GM23338 (cell line): ENCODE data around the gene ACBD4. TPM values are rescaled to one million over a fixed set of nuclear protein-coding genes. Genes with fewer than 3 reads are reported as not detected.

Experiments
- ATAC-seq: fragments of 200-7000 bp; cut with Tn5 transposase; 3 replicates; pipeline ENCODE4 v1.9.1; 2020
- DNase-seq: peaks from one replicate; pipeline ENCODE4 v3.0.0-alpha.2; 2015; ENCODE audit warnings: low spot score
- H2AFZ ChIP-seq: fragments of 200-600 bp; sonication (generic); 2 replicates; pipeline ENCODE4 v1.8.0; 2016; ENCODE audit warnings: antibody characterized with exemption, mild to moderate bottlenecking, moderate library complexity
- H3F3A ChIP-seq: fragments of 200-600 bp; sonication (generic); replicated peaks from 2 replicates; pipeline ENCODE4 v1.8.0; 2017; ENCODE audit warnings: antibody characterized with exemption, mixed run types, low read depth
- H3K27ac ChIP-seq: fragments of 200-600 bp; sonication (generic); 2 replicates; pipeline ENCODE4 v1.6.1; 2016; ENCODE audit warnings: low read depth
- H3K27me3 ChIP-seq: fragments of 200-600 bp; sonication (generic); 2 replicates; pipeline ENCODE4 v1.8.0; 2016; ENCODE audit warnings: mild to moderate bottlenecking, mixed run types, moderate library complexity; ENCODE audit not compliant: insufficient read depth
- H3K36me3 ChIP-seq: fragments of 200-600 bp; sonication (generic); 2 replicates; pipeline ENCODE4 v1.8.0; 2016; ENCODE audit warnings: mild to moderate bottlenecking; ENCODE audit not compliant: insufficient read depth
- H3K4me1 ChIP-seq: fragments of 200-600 bp; sonication (generic); 2 replicates; pipeline ENCODE4 v1.8.0; 2016; ENCODE audit warnings: mild to moderate bottlenecking, moderate library complexity; ENCODE audit not compliant: insufficient read depth
- H3K4me2 ChIP-seq: fragments of 200-600 bp; sonication (generic); 2 replicates; pipeline ENCODE4 v1.7.1; 2017; ENCODE audit warnings: mixed run types
- H3K4me3 ChIP-seq: fragments of 200-600 bp; sonication (generic); 2 replicates; pipeline ENCODE4 v1.6.1; 2016; ENCODE audit warnings: mixed run types
- H3K79me2 ChIP-seq: fragments of 200-600 bp; sonication (generic); replicated peaks from 2 replicates; pipeline ENCODE4 v1.8.0; 2017; ENCODE audit warnings: mild to moderate bottlenecking; ENCODE audit not compliant: insufficient read depth
- H3K9me2 ChIP-seq: fragments of 200-600 bp; sonication (generic); 2 replicates; pipeline ENCODE4 v1.8.0; 2017; ENCODE audit not compliant: insufficient read depth
- H4K20me1 ChIP-seq: fragments of 200-600 bp; sonication (generic); replicated peaks from 2 replicates; pipeline ENCODE4 v1.8.0; 2017; ENCODE audit warnings: mild to moderate bottlenecking; ENCODE audit not compliant: insufficient read depth
- H3K27ac Mint-ChIP-seq: 2 replicates; pipeline ENCODE4 v1.8.0; 2020; ENCODE audit warnings: inconsistent platforms, mild to moderate bottlenecking, moderate library complexity, mixed read lengths
- H3K27me3 Mint-ChIP-seq: 3 replicates; pipeline ENCODE4 v1.8.0; 2022; ENCODE audit warnings: low read depth, mild to moderate bottlenecking, moderate library complexity, mixed read lengths, inconsistent platforms; ENCODE audit not compliant: insufficient read depth, poor library complexity
- H3K36me3 Mint-ChIP-seq: 3 replicates; pipeline ENCODE4 v1.8.0; 2021; ENCODE audit warnings: low read depth, mild to moderate bottlenecking, inconsistent platforms, moderate library complexity, mixed read lengths
- H3K4me1 Mint-ChIP-seq: 3 replicates; pipeline ENCODE4 v1.8.0; 2020; ENCODE audit warnings: mild to moderate bottlenecking, inconsistent platforms, mixed read lengths
- H3K4me3 Mint-ChIP-seq: 3 replicates; pipeline ENCODE4 v1.8.0; 2021; ENCODE audit warnings: moderate library complexity, mild to moderate bottlenecking, inconsistent platforms, mixed read lengths
- H3K9me3 Mint-ChIP-seq: 3 replicates; pipeline ENCODE4 v1.8.0; 2020; ENCODE audit warnings: moderate library complexity, mild to moderate bottlenecking, inconsistent platforms, mixed read lengths
- CREB1 ChIP-seq: fragments of 250-450 bp; sonication (Bioruptor Pico); IDR thresholded peaks from 2 replicates; pipeline ENCODE4 v1.5.0; 2020; ENCODE audit warnings: low read depth, mild to moderate bottlenecking, moderate library complexity
- EZH2 ChIP-seq: fragments of 200-600 bp; sonication (generic); IDR thresholded peaks from one replicate; pipeline ENCODE4 v1.8.0; 2017; ENCODE audit warnings: antibody characterized with exemption, mild to moderate bottlenecking, low read depth; ENCODE audit not compliant: unreplicated experiment
- EZH2phosphoT487 ChIP-seq: fragments of 200-600 bp; sonication (generic); IDR thresholded peaks from one replicate; pipeline ENCODE4 v1.8.1; 2018; ENCODE audit warnings: antibody characterized with exemption; ENCODE audit not compliant: unreplicated experiment
- NANOG ChIP-seq: IDR thresholded peaks from 2 replicates; pipeline ENCODE4 v1.6.1; 2016; ENCODE audit warnings: antibody characterized with exemption, borderline replicate concordance
- POLR2AphosphoS5 ChIP-seq: IDR thresholded peaks from 2 replicates; pipeline ENCODE4 v1.6.1; 2016; ENCODE audit warnings: antibody characterized with exemption, low read depth
- STAT1 ChIP-seq: IDR thresholded peaks from one replicate; pipeline ENCODE4 v1.6.1; 2016; ENCODE audit warnings: antibody characterized with exemption; ENCODE audit not compliant: unreplicated experiment
- ZNF114 ChIP-seq: fragments of 250-450 bp; sonication (Bioruptor Pico); IDR thresholded peaks from 2 replicates; pipeline ENCODE4 v1.5.0; 2020; ENCODE audit warnings: mild to moderate bottlenecking, moderate library complexity
- polyA plus RNA-seq: library from polyadenylated mRNA; unstranded; fragments of >200 nt; fragmentation: Nextera tagmentation; extraction: Ambion mirVana; gene quantifications from 2 replicates; pipeline ENCODE4 v1.2.1, GENCODE V29; 2016
- total RNA-seq: library from RNA; depleted of rRNA; stranded (reverse); fragments of >200 nt; shearing (Covaris generic); gene quantifications from 2 replicates; pipeline ENCODE4 v1.2.3, GENCODE V29; 2014
- TF ChIP-seq, protein P1 (sequence below): IDR thresholded peaks from one replicate; pipeline ENCODE4 v1.6.1; 2018; ENCODE audit warnings: antibody characterized with exemption; ENCODE audit not compliant: unreplicated experiment
- TF ChIP-seq, protein P2 (sequence below): IDR thresholded peaks from 2 replicates; pipeline ENCODE4 v1.6.1; 2016; ENCODE audit warnings: antibody characterized with exemption
- TF ChIP-seq, protein P3 (sequence below), 2 experiments: fragments of 200-600 bp in 1 of 2; sonication (generic) in 1 of 2; conservative IDR thresholded peaks; 2 replicates each; pipeline versions ENCODE4 v1.5.1 to v1.6.1; 2016 to 2017; ENCODE audit warnings: antibody characterized with exemption in 2 of 2, low read depth in 2 of 2, mild to moderate bottlenecking in 2 of 2, moderate library complexity in 1 of 2
- TF ChIP-seq, protein P4 (sequence below): fragments of 250-450 bp; sonication (Bioruptor Pico); IDR thresholded peaks from 2 replicates; pipeline ENCODE4 v1.5.0; 2020; ENCODE audit warnings: mild to moderate bottlenecking, moderate library complexity

ACBD4 gene
- total and polyA plus RNA-seq, 2 experiments from 2014 or later = 4.5 to 6.7 TPM

DNA sequence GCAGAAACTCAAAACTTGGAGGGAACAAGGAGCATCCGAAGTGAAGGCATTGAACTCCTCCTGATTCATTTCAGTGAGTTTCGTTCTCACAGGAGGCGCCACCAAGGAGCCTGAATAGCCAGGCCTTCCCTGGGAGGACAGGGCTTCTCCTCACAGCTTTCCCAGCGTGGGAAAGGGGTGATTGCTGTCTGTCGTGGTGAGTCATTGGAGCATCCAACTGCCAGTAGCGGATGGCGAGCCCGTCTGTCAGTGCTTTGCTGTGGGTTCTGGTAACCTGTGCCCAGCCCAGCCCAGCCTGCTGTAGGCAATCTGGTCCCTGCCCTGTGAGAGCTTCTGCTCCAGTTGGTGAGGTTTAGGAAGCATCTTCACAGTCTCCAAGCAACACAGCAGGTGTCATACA lies 31.5 kb upstream of the ACBD4 start:
- H3K27ac Mint-ChIP-seq = no peak overlapping the region
- peaks cover 14% of the 10 kb centered on the region for H4K20me1 ChIP-seq

More for the DNA sequence above, 31.5 kb upstream of the ACBD4 start:
- H3K36me3 Mint-ChIP-seq = peaks cover 84% of the 10 kb centered on the region
- H3K4me3 ChIP-seq = no peak overlapping the region
- peaks cover 8% of the 10 kb centered on the region for H3F3A ChIP-seq
- no peak overlapping the region for H3K27ac ChIP-seq
- TF ChIP-seq CREB1 (CRISPR knock-in tag) (no peak), POLR2AphosphoS5 (no peak), ZNF114 (no peak), STAT1 (no peak), EZH2 (no peak), NANOG (no peak), EZH2phosphoT487 (no peak)
- TF ChIP-seq, protein P1, sequence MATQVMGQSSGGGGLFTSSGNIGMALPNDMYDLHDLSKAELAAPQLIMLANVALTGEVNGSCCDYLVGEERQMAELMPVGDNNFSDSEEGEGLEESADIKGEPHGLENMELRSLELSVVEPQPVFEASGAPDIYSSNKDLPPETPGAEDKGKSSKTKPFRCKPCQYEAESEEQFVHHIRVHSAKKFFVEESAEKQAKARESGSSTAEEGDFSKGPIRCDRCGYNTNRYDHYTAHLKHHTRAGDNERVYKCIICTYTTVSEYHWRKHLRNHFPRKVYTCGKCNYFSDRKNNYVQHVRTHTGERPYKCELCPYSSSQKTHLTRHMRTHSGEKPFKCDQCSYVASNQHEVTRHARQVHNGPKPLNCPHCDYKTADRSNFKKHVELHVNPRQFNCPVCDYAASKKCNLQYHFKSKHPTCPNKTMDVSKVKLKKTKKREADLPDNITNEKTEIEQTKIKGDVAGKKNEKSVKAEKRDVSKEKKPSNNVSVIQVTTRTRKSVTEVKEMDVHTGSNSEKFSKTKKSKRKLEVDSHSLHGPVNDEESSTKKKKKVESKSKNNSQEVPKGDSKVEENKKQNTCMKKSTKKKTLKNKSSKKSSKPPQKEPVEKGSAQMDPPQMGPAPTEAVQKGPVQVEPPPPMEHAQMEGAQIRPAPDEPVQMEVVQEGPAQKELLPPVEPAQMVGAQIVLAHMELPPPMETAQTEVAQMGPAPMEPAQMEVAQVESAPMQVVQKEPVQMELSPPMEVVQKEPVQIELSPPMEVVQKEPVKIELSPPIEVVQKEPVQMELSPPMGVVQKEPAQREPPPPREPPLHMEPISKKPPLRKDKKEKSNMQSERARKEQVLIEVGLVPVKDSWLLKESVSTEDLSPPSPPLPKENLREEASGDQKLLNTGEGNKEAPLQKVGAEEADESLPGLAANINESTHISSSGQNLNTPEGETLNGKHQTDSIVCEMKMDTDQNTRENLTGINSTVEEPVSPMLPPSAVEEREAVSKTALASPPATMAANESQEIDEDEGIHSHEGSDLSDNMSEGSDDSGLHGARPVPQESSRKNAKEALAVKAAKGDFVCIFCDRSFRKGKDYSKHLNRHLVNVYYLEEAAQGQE = no peak
- TF ChIP-seq, protein P2, sequence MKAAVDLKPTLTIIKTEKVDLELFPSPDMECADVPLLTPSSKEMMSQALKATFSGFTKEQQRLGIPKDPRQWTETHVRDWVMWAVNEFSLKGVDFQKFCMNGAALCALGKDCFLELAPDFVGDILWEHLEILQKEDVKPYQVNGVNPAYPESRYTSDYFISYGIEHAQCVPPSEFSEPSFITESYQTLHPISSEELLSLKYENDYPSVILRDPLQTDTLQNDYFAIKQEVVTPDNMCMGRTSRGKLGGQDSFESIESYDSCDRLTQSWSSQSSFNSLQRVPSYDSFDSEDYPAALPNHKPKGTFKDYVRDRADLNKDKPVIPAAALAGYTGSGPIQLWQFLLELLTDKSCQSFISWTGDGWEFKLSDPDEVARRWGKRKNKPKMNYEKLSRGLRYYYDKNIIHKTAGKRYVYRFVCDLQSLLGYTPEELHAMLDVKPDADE = no peak
- TF ChIP-seq, protein P3, sequence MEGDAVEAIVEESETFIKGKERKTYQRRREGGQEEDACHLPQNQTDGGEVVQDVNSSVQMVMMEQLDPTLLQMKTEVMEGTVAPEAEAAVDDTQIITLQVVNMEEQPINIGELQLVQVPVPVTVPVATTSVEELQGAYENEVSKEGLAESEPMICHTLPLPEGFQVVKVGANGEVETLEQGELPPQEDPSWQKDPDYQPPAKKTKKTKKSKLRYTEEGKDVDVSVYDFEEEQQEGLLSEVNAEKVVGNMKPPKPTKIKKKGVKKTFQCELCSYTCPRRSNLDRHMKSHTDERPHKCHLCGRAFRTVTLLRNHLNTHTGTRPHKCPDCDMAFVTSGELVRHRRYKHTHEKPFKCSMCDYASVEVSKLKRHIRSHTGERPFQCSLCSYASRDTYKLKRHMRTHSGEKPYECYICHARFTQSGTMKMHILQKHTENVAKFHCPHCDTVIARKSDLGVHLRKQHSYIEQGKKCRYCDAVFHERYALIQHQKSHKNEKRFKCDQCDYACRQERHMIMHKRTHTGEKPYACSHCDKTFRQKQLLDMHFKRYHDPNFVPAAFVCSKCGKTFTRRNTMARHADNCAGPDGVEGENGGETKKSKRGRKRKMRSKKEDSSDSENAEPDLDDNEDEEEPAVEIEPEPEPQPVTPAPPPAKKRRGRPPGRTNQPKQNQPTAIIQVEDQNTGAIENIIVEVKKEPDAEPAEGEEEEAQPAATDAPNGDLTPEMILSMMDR (conservative IDR thresholded peaks at IDR 0.05; ENCODE audit: low read depth in 2 of 2) = no peak
- TF ChIP-seq, protein P4, sequence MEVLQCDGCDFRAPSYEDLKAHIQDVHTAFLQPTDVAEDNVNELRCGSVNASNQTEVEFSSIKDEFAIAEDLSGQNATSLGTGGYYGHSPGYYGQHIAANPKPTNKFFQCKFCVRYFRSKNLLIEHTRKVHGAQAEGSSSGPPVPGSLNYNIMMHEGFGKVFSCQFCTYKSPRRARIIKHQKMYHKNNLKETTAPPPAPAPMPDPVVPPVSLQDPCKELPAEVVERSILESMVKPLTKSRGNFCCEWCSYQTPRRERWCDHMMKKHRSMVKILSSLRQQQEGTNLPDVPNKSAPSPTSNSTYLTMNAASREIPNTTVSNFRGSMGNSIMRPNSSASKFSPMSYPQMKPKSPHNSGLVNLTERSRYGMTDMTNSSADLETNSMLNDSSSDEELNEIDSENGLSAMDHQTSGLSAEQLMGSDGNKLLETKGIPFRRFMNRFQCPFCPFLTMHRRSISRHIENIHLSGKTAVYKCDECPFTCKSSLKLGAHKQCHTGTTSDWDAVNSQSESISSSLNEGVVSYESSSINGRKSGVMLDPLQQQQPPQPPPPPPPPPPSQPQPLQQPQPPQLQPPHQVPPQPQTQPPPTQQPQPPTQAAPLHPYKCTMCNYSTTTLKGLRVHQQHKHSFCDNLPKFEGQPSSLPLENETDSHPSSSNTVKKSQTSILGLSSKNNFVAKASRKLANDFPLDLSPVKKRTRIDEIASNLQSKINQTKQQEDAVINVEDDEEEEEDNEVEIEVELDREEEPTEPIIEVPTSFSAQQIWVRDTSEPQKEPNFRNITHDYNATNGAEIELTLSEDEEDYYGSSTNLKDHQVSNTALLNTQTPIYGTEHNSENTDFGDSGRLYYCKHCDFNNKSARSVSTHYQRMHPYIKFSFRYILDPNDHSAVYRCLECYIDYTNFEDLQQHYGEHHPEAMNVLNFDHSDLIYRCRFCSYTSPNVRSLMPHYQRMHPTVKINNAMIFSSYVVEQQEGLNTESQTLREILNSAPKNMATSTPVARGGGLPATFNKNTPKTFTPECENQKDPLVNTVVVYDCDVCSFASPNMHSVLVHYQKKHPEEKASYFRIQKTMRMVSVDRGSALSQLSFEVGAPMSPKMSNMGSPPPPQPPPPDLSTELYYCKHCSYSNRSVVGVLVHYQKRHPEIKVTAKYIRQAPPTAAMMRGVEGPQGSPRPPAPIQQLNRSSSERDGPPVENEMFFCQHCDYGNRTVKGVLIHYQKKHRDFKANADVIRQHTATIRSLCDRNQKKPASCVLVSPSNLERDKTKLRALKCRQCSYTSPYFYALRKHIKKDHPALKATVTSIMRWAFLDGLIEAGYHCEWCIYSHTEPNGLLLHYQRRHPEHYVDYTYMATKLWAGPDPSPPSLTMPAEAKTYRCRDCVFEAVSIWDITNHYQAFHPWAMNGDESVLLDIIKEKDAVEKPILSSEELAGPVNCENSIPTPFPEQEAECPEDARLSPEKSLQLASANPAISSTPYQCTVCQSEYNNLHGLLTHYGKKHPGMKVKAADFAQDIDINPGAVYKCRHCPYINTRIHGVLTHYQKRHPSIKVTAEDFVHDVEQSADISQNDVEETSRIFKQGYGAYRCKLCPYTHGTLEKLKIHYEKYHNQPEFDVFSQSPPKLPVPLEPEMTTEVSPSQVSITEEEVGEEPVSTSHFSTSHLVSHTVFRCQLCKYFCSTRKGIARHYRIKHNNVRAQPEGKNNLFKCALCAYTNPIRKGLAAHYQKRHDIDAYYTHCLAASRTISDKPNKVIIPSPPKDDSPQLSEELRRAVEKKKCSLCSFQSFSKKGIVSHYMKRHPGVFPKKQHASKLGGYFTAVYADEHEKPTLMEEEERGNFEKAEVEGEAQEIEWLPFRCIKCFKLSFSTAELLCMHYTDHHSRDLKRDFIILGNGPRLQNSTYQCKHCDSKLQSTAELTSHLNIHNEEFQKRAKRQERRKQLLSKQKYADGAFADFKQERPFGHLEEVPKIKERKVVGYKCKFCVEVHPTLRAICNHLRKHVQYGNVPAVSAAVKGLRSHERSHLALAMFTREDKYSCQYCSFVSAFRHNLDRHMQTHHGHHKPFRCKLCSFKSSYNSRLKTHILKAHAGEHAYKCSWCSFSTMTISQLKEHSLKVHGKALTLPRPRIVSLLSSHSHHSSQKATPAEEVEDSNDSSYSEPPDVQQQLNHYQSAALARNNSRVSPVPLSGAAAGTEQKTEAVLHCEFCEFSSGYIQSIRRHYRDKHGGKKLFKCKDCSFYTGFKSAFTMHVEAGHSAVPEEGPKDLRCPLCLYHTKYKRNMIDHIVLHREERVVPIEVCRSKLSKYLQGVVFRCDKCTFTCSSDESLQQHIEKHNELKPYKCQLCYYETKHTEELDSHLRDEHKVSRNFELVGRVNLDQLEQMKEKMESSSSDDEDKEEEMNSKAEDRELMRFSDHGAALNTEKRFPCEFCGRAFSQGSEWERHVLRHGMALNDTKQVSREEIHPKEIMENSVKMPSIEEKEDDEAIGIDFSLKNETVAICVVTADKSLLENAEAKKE (CRISPR knock-in tag) = no peak
- no peak overlapping the region for H2AFZ ChIP-seq
- ATAC-seq (no peak), DNase-seq (no peak)
- no peak overlapping the region for H3K4me3 Mint-ChIP-seq
- no peaks in the 10 kb centered on the region for H3K9me2 ChIP-seq
- no peaks in the 10 kb centered on the region; the same call in 2 of the 3 replicates for H3K9me3 Mint-ChIP-seq
- no peaks in the 10 kb centered on the region for H3K27me3 ChIP-seq
- H3K4me2 ChIP-seq = no peak overlapping the region
- H3K79me2 ChIP-seq = no peaks in the 10 kb centered on the region
- H3K36me3 ChIP-seq = peaks cover 44% of the 10 kb centered on the region
- H3K27me3 Mint-ChIP-seq = peaks cover 15% of the 10 kb centered on the region
- no peaks in the 10 kb centered on the region for H3K4me1 ChIP-seq
- no peaks in the 10 kb centered on the region; the same call in 2 of the 3 replicates for H3K4me1 Mint-ChIP-seq
